ENCODE results near the gene CCNI.
A peak's percentile ranks its signal among the peaks of the same experiment; 100 is the strongest.
"Not testable (repeated sequence)": the region's sequence is repeated elsewhere in the genome, so short reads cannot be mapped to it uniquely, and the experiment has no call there.

Gene CCNI

DNA sequence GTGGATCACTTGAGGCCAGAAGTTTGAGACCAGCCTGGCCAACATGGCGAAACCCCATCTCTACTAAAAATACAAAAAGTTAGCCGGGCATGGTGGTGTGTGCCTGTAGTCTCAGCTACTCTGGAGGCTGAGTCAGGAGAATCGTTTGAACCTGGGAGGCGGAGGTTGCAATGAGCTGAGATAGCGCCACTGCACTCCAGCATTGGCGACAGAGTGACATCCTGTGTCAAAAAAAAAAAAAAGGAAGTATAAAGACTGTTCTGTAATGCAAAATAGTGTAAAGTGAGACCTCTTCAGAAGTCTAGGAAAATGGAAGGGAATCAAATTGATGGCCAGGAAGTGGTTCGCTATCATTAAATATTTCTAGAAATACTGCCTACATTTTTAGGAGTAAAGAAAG lies 5.0 kb upstream of the CCNI start:
- not testable (repeated sequence) for DNase-seq (ENCODE audit: low read depth)

DNA sequence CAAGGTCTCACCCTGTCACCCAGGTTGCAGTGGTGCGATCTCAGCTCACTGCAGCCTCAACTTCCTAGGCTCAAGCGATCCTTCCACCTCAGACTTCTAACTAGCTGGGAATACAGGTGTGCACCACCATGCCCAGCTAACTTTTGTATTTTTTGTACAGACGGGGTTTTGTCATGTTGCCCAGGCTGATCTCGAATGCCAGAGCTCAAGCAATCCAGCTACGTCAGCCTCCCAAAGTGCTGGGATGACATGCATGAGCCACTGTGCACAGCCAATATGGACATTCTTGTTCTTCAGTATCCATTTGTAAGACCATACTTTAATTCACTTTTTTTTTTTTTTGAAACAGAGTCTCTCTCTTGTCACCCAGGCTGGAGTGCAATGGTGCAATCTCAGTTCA lies 3.5 kb upstream of the CCNI start:
- no peak for DNase-seq (ENCODE audit: low read depth)

DNA sequence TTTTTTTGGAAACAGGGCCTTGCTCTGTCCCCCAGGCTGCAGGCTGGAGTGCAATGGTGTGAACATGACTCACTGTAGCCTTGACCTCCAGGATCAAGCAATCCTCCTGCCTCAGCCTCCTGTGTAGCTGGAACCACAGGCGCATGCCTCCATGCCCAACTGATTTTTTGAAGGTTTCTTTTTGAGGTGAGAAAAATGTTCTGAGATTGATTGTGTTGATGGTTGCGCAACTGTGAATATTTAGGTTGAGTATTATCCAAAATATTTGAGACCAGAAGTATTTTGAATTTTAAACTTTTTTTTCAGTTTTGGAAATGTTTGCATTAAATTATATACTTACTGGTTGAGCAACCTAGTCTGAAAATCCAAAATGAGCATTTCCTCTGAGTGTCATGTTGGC lies 2.6 kb upstream of the CCNI start:
- no peak for DNase-seq (ENCODE audit: low read depth)

DNA sequence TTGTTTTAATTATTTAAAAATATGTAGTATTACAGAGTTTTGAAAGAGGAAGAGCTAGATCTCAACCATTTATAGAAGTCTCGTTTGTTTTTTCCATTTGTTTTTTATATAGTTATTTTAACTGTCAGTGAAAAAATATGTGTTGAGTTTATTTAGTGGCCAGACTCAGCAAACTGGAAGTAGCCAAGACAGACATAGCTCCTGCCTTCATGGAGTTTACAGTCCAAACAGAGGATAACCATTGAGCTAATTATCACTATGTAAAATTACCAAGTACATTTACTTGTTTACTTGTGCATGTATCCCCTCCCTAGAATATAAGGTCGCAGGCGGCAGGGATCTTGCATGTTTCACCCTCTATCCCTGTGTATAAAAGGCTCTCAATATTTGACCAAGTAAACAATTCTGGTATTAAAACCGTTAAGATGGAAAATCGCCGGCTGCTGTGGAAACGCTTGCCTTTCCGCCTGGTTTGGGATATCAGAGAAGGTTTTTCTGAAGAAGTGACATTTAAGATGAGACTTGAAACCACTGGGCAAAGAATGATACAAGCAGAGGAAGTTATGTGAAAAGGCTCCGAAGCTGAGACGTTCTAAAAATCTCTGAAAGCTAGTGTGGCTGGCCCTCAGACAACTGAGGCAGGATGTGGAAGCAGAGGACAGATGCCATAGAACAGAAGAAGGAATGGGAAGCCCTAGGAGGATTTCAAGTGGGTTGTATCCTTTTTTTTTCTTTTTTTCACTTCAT lies 1.3 kb upstream of the CCNI start:
- DNase-seq (ENCODE audit: low read depth), result no peak

DNA sequence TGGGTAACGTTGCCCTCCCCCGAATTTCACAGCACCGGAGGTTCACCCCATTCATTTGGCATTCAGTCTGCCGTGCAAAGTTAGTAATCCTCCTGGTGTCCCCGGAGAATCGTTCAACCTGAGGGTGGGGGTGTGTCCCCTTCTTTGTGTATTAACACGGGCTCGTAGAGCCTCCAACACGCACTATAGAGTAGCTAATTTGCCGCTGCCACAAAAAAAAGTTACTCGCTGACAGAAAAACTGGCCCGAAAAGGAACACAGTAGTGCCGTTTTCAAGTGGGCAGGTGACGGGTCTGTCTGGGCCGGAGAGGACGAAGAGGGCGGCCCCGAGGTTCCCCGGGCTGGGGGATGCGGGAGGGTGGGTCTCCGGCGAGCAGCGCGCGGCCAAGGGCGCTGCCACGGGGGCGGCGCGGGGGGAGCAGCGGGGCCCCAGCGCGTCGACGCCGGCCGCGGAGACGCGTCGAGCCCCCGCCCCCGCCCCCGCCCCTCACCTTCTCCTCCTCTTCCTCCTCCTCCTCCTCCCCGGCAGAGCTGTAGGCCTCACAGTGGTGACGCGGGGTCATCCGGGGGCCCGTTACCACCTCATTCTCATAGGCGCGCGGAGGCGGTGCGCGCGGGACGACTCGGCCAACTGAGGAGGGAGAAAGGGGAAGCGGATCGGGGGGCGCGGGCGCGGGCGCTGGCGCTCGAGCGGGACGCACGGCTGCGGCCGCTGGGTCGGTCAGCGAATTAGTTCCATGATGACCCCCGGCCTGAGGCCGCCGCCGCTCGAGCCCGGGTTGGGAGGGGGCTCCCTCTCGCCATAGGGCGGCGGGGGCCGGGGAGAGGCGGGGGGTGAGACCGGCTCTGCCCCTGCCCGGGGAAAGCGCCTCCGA lies 571 bp downstream of the CCNI start:
- no peak for DNase-seq (ENCODE audit: low read depth)

DNA sequence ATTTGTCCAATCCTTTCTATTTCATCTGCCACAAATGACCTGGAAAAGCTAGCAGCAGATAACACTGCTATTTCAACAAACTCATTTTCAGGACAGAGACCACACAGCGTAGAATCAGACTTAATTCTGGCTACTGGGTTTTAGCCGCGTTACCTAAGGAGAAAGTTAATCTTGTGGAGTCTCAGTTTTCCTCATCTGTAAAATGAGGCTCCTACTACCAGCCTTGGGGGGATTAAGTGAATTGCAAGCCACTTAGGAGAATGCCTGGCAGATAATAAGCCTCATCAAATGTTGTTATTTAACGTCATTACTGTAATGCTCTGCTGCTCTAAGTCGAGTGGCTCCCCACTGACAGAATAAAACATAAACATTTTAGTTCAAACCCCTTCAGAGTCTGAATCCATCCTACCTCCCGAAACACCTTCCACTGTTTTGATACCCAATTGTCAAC lies 1.4 kb downstream of the CCNI start:
- no peak for DNase-seq (ENCODE audit: low read depth)

DNA sequence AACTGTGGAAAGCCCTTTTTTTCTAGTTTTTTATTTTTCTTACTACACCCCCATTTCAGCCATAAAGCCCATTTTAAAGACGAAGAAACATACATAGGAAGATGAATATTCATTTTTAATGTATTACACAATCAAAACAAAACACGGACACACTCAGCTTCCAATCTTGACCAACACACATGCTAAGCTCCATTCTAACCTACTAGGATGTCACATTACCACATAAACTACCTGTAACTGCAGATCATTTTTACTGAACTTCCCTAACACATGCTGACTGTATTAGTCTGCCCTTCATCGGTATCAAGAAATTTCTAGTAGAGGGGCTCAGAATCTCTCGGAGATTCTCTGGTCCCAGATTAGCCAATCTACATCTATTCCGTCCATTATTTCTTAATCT lies 1.8 kb downstream of the CCNI start:
- no peak for DNase-seq (ENCODE audit: low read depth)

DNA sequence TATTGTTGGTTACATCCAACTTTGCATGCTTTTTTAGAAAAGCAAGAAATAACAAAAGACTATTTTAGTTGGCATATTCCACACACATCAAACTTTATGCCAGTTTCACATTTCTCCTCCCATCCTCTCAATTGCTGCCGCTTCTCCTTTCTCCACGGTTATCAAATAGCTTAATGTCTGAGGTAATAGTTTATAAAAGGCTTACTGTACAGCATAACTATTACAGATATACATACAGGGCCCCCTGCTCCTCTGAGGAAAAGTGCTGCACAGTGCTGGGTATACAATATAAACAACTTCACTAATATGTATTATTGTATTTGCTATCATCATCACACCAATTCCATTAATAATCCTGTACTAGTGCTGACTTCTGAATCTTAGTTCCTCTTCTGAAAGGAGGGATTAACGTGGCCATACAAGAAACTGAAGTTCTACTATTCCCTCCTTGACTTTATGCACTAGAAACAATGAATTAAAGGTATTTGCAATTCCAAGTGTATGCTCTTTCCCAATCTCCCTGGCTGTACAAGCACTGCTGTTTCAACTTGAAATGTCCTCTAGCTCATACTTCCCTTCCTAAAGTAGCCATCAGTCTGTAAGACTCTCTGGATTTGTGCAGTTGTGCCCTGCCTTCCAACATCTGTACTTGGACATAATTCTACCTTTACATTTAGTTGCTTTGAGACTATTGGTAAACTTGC lies 2.5 kb downstream of the CCNI start:
- no peak for DNase-seq (ENCODE audit: low read depth)

DNA sequence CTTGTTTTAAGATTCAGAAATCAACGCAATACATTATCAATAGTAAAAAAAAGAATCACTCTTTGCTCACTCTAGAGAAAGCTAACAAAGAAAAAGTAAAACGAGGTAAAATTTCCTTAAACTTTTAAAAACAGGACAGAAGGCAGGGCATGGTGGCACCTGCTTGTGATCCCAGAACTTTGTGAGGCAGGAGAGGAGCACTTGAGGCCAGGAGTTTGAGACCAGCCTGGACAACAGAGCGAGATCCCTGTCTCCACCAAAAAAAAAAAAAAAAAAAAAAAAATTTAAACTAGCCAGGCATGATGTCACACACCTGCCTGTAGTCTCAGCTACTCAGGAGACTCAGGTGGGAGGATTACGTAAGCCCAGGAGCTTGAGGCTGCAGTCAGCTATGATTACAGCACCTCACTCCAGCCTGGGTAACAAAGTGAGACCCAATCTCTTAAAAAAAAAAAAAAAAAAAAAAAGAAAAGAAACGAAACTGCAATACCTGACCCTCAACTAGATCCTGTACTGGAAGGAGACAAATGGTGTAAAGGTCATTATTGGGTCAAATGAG lies 3.5 kb downstream of the CCNI start:
- no peak for DNase-seq (ENCODE audit: low read depth)

DNA sequence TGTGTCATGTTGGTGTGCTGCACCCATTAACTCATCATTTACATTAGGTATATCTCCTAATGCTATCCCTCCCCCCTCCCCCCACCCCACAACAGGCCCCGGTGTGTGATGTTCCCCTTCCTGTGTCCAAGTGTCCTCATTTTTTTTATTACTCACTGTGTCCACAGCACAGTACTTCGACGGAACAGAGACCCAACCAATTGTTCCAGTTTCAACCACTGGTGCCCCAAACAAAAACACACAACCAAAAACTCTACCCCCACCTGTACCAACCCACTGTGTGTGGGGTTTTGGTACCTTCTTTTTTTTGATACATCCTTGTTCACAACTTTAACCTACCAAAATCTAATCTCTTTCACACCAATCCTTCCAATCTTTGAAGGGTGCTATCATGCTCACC lies 6.3 kb downstream of the CCNI start:
- DNase-seq (ENCODE audit: low read depth), result not testable (repeated sequence)

DNA sequence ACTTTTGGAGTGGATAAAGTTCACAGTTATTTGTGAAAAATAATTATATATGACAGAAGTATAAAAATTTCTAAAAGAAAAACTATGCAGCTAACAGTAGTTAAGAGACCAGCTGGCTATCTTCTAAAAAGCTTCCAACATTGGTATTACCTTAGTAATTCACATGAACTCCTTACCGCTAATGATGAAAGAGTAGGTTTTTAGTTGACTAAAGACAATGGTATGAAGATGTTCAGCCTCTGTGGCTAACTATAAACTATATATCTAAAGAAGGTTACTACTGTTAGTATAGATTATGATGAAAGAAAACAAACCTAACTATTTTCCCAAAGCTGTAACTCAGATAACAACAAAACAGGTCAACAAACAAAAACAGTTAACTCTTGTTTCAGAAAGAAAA lies 10.4 kb downstream of the CCNI start:
- peak; percentile 44 for DNase-seq (ENCODE audit: low read depth)

DNA sequence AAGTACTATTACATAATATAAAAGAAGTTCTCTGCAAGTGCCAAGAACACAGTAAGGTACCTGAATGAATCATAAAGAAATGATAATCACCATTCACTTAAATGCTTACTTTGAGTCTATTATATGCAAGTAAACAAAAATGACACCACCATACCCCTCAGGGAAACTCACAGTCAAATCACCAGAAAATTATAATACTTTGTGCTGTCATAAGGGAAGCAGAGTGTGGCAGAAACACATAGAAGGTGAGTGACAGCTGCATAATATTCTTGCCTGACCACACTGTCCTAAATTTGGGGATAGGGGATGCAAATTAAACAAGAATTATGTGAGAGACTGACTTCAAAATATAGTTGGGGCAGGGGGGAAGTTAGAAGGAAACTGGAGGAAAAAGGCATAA lies 12.9 kb downstream of the CCNI start:
- DNase-seq (ENCODE audit: low read depth), result no peak

DNA sequence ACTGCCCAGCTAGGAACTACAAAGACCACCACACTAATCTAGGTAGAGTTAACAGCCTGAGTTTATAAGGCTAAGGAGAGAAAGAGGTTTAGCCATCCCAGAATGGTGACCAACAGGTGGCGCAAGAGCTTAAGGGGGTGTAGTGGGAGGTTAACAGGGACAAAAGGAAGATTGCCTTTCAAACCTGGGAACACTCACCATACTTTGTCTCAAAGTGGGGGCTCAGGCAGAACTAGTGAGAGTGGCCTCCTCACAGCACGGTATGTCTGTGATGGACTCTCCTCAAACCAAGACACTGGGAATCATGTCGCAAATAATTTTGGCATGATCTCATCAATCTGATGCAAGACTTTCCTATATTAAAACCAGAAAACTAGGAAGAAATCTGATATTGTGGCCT lies 23.4 kb downstream of the CCNI start:
- DNase-seq (ENCODE audit: low read depth), result no peak

DNA sequence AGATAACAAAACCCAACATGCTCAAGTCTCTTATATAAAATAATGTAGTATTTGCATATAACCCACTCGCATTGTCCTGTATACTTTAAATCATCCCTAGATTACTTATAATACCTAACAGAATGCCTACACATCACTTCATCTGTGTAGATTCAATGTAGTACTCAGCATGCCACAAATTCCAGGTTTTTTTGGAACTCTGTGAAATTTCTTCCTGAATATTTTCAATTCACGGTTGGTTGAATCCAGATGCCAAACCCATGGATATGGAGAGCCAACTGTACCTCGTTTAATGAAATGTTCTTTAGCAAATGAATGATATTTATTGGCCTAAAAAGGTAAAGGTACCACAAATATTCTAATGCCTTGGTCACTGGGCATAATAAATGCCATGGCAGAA lies 24.8 kb downstream of the CCNI start:
- no peak for DNase-seq (ENCODE audit: low read depth)

DNA sequence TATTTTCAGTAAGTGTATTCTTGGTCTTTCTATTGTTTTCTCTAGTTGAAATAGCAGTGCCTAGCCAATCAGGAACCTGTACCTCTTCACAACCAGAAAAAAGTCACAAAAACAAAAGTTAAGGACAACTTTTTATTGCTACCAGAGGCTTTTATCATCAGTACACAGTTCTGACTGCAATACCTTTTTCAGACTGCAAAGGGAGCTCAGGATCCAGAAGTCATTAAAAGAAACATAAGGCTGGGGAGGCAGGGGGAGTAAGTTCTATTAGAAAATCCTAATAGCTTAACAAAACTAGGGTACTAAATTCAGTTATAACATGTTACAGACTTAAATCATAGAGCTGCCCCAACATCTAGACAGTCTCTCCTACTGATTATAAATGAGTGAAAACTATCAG lies 28.8 kb downstream of the CCNI start:
- DNase-seq (ENCODE audit: low read depth), result no peak

DNA sequence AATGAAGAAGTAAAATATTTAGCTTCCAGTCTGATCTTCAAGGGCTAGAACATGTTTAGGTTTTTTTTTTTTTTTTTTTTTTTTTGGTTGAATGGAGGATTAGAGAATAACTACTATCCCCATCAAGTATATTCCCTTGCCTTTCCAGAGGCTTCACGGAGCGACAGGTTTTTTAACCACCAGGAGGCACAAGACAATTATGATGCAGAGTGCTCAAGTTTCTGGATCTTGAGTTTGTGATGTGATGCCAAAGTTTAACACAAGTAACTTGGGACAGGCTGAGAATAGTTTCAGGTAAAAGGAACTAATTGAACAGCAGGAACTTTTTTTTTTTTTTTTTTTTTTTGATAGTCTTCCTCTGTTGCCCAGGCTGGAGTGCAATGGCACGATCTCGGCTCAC lies 30.3 kb downstream of the CCNI start:
- DNase-seq (ENCODE audit: low read depth), result no peak

DNA sequence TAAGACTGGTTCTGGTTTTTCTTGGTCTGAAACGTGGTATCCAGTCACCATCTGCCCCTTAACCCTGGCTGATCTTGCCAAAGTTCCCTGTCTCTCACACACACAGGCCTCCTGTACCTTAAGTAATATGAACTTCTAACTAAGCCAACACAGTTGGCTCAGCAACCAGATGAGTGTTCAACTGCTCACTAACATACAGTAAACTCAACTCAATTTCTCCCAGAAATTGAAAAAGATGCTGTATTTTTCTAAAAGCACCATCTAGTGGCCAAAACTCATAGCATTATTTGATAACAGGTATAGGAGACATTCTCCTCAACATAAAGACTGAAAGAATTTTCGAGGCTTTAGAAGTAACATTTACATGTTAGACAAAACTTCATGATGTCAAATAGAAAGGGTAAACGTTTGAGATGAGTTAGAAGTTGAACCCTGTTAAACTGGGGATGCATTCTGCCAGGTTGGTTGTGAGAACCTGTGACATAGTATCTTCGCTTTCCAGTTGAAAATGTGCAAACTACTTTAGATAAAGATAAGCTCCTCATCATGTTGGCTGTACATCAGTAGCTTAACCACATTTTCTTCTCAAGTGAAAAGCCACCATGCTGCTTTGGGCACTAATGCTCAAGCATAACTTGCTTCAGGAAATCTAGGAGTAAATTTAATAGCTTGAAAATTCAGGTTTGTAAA lies 31.2 kb downstream of the CCNI start:
- no peak for DNase-seq (ENCODE audit: low read depth)

DNA sequence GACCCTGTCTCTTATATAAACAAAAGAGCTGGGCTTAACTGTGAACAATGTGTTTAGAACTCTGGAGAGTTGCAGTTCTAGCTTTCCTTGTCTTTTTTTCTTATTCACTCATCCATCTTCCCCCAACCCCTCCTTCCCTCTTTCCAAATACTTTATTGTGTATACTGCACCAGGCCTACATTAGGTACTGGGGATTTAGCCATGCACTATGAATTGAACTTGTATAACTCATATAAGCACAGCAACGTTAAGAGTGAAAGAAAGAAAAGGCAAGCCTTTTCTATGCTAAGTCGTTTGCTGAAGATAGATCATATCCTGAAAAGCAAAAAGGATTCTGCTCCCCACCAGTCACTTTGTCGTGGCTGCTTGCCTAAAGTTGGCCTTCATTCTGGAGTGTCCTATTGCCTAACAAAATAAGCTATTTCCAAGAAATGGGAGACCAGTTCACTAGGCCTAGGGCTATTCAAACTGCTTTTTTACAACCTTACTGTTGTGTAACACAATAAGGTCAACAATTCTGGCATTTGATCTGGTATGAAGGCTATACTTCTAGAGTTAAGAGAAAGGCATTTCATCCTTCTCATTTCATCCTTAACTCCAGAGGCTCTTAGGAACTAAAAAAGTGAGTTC lies 32.2 kb downstream of the CCNI start:
- DNase-seq (ENCODE audit: low read depth), result no peak

DNA sequence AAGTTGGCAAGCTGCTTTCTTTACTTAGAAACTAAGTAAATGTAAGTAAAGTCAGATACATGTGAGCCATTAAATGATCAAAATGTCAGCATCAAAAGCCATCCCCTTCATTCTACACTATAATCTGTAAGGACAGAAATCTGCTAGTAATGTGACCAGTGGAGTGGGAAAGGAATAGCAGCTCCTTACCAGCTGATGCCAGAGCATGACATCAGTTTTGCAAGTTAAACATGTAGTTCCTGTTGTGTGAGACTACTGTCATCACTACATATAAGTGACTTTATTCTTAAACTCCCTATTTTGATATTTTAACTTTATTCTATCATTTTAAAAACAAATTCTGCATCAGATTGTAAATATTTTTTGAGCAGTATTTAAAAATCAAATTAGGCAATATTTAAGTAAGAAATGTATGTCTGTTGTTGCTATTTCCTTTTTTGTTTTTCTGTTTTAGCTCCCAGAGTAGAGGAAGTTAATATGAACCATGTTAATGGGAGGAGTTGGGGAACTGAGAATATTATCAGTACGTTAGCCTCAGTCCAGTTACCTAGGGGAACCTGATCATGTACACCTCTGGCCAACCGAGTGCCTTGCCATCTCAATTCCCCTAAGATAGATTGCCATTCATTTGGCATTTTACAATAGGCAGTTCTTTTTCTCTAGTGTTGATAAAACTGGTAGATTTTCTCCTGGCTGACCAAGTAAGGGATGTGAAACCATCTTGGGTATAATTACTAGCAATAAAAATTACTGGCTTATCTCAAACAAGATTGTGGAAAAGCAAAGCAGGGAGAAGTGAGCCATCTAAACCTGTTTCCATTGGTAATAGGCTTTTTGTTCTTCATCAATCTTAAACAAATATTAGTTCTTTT lies 34.7 kb downstream of the CCNI start:
- no peak for DNase-seq (ENCODE audit: low read depth)

DNA sequence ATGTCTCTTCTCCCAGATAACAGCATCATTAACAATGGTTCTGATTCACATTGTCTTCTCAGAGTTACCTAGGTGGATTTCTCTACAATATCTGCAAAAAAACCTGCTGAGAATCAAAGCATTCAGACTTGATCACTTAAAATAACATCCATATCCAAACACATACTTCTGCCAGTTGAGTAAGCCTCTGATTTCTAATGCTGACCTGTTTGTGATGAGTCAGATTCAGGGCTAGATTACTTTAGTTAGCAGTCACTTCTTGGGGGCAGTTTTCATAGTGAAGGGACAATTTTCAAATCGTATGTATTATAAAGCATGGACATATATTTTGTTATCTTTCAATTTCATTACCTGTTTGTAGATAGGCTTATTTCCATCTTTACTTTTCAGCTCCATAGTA lies 35.5 kb downstream of the CCNI start:
- DNase-seq (ENCODE audit: low read depth), result peak; percentile 63

All from non-pigmented ciliary epithelial cell (primary cell).